Smooth muscle cell (in vitro differentiated cells): ENCODE data around the gene GSK3A. TPM values are rescaled to one million over a fixed set of nuclear protein-coding genes. Genes with fewer than 3 reads are reported as not detected.

Experiments
- DNase-seq: peaks from one replicate; lab custom pipeline; 2025; ENCODE audit not compliant: unreplicated experiment; lab: John Stamatoyannopoulos, UW
- H2AFZ ChIP-seq: fragments of 200-600 bp; sonication (generic); 2 replicates; pipeline ENCODE4 v1.6.0; 2016; ENCODE audit warnings: antibody characterized with exemption, low read depth, mild to moderate bottlenecking
- H3F3A ChIP-seq: fragments of 200-600 bp; sonication (generic); 2 replicates; pipeline ENCODE4 v1.6.0; 2017; ENCODE audit warnings: antibody characterized with exemption, low read depth
- H3K27ac ChIP-seq: fragments of 200-600 bp; sonication (generic); 2 replicates; pipeline ENCODE4 v1.5.1; 2016; ENCODE audit warnings: low read depth, mild to moderate bottlenecking
- H3K27me3 ChIP-seq: fragments of 200-600 bp; sonication (generic); 2 replicates; pipeline ENCODE4 v1.6.1; 2016; ENCODE audit warnings: low read depth, mild to moderate bottlenecking
- H3K36me3 ChIP-seq: fragments of 200-600 bp; sonication (generic); 2 replicates; pipeline ENCODE4 v1.5.1; 2016; ENCODE audit warnings: low read depth
- H3K4me1 ChIP-seq: fragments of 200-600 bp; sonication (generic); 2 replicates; pipeline ENCODE4 v1.5.1; 2016; ENCODE audit warnings: low read depth
- H3K4me2 ChIP-seq: fragments of 200-600 bp; sonication (generic); 2 replicates; pipeline ENCODE4 v1.6.0; 2016; ENCODE audit warnings: mild to moderate bottlenecking
- H3K4me3 ChIP-seq: fragments of 200-600 bp; sonication (generic); 2 replicates; pipeline ENCODE4 v1.5.1; 2016; ENCODE audit warnings: mild to moderate bottlenecking
- H3K79me2 ChIP-seq: fragments of 200-600 bp; sonication (generic); 2 replicates; pipeline ENCODE4 v1.6.0; 2016; ENCODE audit warnings: low read depth, mild to moderate bottlenecking
- H3K9ac ChIP-seq: fragments of 200-600 bp; sonication (generic); 2 replicates; pipeline ENCODE4 v1.6.0; 2016; ENCODE audit warnings: low read depth
- H3K9me3 ChIP-seq: fragments of 200-600 bp; sonication (generic); replicated peaks from 2 replicates; pipeline ENCODE4 v1.5.1; 2016; ENCODE audit warnings: low read depth
- H4K20me1 ChIP-seq: fragments of 200-600 bp; sonication (generic); 2 replicates; pipeline ENCODE4 v1.6.0; 2016; ENCODE audit warnings: low read depth
- CTCF ChIP-seq: fragments of 200-600 bp; sonication (generic); IDR thresholded peaks from 2 replicates; pipeline ENCODE4 v1.5.1; 2017; ENCODE audit warnings: borderline replicate concordance, mild to moderate bottlenecking, antibody characterized with exemption; ENCODE audit not compliant: insufficient read depth, poor library complexity, severe bottlenecking
- WGBS: methylation state at CpG from one replicate; pipeline ENCODE4 v1.1.7; 2016; ENCODE audit warnings: low lambda C conversion rate; 5-methylcytosine and 5-hydroxymethylcytosine counted together
- polyA plus RNA-seq: library from polyadenylated mRNA; unstranded; fragments of >200 nt; fragmentation: Nextera tagmentation; extraction: Ambion mirVana; gene quantifications from 2 replicates; pipeline ENCODE4 v1.2.1, GENCODE V29; 2016
- total RNA-seq: library from RNA; depleted of rRNA; stranded (reverse); fragments of >200 nt; gene quantifications from 2 replicates; pipeline ENCODE4 v1.2.3, GENCODE V29; 2014

Gene GSK3A
- total and polyA plus RNA-seq, 2 experiments from 2014 or later, result 27.4 to 39.0 TPM

- Histone ChIP-seq H3K79me2 (peaks cover 50% of the 10 kb centered on the region), H3K4me3 (no peak overlapping the region), H4K20me1 (peaks cover 32% of the 10 kb centered on the region), H3K27ac (no peak overlapping the region), H3K4me1 (peaks cover 19% of the 10 kb centered on the region), H3K9me3 (no peaks in the 10 kb centered on the region), H2AFZ (no peak overlapping the region), H3K4me2 (no peak overlapping the region), H3F3A (peaks cover 11% of the 10 kb centered on the region), H3K9ac (no peak overlapping the region), H3K27me3 (no peaks in the 10 kb centered on the region), H3K36me3 (no peaks in the 10 kb centered on the region)
- TF ChIP-seq CTCF, result no peak
- no peak for DNase-seq
- 99% methylated on average over 18 of the region's 22 CpGs for WGBS
These were observed 31.8 kb upstream of the GSK3A start for GRCh38 chr19:42274065-42274682.

DNA sequence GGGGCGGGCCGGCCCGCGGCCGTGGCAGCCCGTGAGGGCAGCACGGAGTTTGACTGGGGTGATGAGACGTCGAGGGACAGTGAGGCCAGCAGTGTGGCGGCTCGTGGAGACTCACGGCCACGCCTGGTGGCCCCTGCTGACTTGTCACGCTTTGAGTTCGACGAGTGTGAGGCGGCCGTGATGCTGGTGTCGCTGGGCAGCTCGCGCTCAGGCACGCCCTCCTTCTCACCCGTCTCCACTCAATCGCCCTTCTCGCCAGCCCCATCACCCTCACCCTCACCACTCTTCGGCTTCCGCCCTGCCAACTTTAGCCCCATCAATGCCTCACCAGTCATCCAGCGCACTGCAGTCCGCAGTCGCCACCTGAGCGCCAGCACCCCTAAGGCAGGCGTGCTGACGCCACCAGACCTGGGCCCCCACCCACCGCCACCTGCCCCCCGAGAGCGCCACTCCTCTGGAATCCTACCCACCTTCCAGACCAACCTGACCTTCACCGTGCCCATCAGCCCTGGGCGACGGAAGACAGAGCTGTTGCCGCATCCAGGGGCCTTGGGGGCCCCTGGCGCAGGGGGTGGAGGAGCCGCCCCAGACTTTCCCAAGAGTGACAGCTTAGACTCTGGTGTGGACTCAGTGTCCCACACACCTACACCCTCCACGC, 31.1 kb upstream of the GSK3A start:
- peaks cover 30% of the 10 kb centered on the region for H4K20me1 ChIP-seq
- H3K9me3 ChIP-seq, result no peaks in the 10 kb centered on the region
- WGBS, result 96% methylated on average over 27 of the region's 43 CpGs
- no peak overlapping the region for H3K27ac ChIP-seq
- no peak overlapping the region for H3K4me3 ChIP-seq
- H3K4me1 ChIP-seq, result peaks cover 18% of the 10 kb centered on the region
- peaks cover 50% of the 10 kb centered on the region for H3K79me2 ChIP-seq
- peaks cover 5% of the 10 kb centered on the region for H3F3A ChIP-seq
- no peak overlapping the region for H3K4me2 ChIP-seq
- no peak overlapping the region for H3K9ac ChIP-seq
- H2AFZ ChIP-seq, result no peak overlapping the region
- no peaks in the 10 kb centered on the region for H3K36me3 ChIP-seq
- no peaks in the 10 kb centered on the region for H3K27me3 ChIP-seq
- TF ChIP-seq CTCF, result no peak
- DNase-seq, result no peak

DNA sequence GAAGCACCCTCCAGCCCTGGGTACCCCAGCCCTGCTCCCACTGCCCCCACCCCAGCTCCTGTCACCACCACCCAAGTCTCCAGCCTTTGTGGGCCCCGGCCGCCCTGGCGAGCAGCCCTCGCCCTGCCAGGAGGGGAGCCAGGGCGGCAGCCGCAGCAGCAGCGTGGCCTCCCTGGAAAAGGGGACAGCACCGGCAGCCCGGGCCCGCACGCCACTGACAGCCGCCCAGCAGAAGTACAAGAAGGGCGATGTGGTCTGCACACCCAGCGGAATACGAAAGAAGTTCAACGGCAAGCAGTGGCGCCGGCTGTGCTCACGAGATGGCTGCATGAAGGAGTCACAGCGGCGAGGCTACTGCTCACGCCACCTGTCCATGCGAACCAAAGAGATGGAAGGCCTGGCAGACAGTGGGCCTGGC, 30.6 kb upstream of the GSK3A start:
- Histone ChIP-seq H3K4me2 (no peak overlapping the region), H3K4me1 (peaks cover 18% of the 10 kb centered on the region), H3K4me3 (no peak overlapping the region), H3K36me3 (no peaks in the 10 kb centered on the region), H3K27ac (no peak overlapping the region), H3K27me3 (no peaks in the 10 kb centered on the region), H2AFZ (no peak overlapping the region), H3K9ac (no peak overlapping the region), H3K79me2 (peaks cover 50% of the 10 kb centered on the region), H3F3A (no peaks in the 10 kb centered on the region), H3K9me3 (no peaks in the 10 kb centered on the region), H4K20me1 (peaks cover 30% of the 10 kb centered on the region)
- no peak for TF ChIP-seq CTCF
- no peak for DNase-seq
- WGBS, result 99% methylated on average over 23 of the region's 23 CpGs

DNA sequence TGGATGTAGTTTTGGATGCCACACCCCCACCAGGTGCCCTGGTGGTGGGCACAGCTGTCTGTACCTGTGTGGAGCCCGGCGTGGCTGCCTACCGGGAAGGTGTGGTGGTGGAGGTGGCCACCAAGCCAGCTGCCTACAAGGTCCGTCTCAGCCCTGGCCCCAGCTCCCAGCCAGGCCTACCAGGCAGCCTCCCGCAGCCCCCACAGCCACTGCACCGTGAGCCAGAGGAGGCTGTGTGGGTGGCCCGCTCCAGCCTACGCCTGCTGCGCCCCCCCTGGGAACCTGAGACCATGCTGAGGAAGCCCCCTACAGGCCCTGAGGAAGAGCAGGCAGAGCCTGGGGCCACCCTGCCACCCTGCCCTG, 30.1 kb upstream of the GSK3A start:
- TF ChIP-seq CTCF, result no peak
- Histone ChIP-seq H3K79me2 (peaks cover 50% of the 10 kb centered on the region), H2AFZ (no peak overlapping the region), H3F3A (no peaks in the 10 kb centered on the region), H4K20me1 (peaks cover 26% of the 10 kb centered on the region), H3K9ac (no peak overlapping the region), H3K27ac (no peak overlapping the region), H3K36me3 (no peaks in the 10 kb centered on the region), H3K9me3 (no peaks in the 10 kb centered on the region), H3K4me2 (no peak overlapping the region), H3K27me3 (no peaks in the 10 kb centered on the region), H3K4me1 (peaks cover 18% of the 10 kb centered on the region), H3K4me3 (no peak overlapping the region)
- no peak for DNase-seq
- WGBS, result 91% methylated on average over 8 of the region's 9 CpGs
